Spleen (tissue), 7 donors: Measurements from ENCODE around the gene INPP5D.
A peak's percentile ranks its signal among the peaks of the same experiment; 100 is the strongest.

Source experiments
- CTCF ChIP-seq, 11 experiments: fragments of 200-600 bp in 7 of 11; fragments of 450-650 bp in 4 of 11; sonication (generic) in 4 of 11; IDR thresholded peaks in 8 of 11; conservative IDR thresholded peaks in 3 of 11; 1 replicate in 7 of 11; 2 replicates in 4 of 11; pipeline versions ENCODE4 v1.4.0 to v1.8.0; 2016 to 2021; ENCODE audit warnings: antibody characterized with exemption in 11 of 11, inconsistent platforms in 4 of 11, mild to moderate bottlenecking in 1 of 11
- POLR2A ChIP-seq, 3 donors: fragments of 450-650 bp; IDR thresholded peaks; one replicate each; pipeline ENCODE4 v1.5.1; 2017; ENCODE audit warnings: antibody characterized with exemption in 3 of 3, mild to moderate bottlenecking in 1 of 3
- POLR2AphosphoS5 ChIP-seq, 3 donors: sonication (generic); formaldehyde crosslinking; IDR thresholded peaks; one replicate each; pipeline ENCODE4 v1.5.1; 2017; ENCODE audit warnings: antibody characterized with exemption in 3 of 3
- donor health status: DM: no; HTN: no; CAD: no; lungs with moderate emphysema.
- donor health status: DM: no; HTN: no; CAD: no.
- donor health status: DM: no; HTN: no; CAD: no.

- TF ChIP-seq CTCF (IDR thresholded peaks at IDR 0.05 in 8 of 11, conservative IDR thresholded peaks at IDR 0.05 in 3 of 11) (peak in 1 of 11 experiments; percentile 8), POLR2AphosphoS5 (IDR thresholded peaks at IDR 0.05) (peak in 2 of 3 donors; percentile 57 to 66), POLR2A (IDR thresholded peaks at IDR 0.05) (no peak)
These were observed 119.1 kb downstream of the INPP5D start for GRCh38 chr2:233178994-233179847.
